Esophagus muscularis mucosa (tissue), 4 donors: ENCODE data around the gene TTLL12. TPM values are rescaled to one million over a fixed set of nuclear protein-coding genes. Genes with fewer than 3 reads are reported as not detected.

Experiments used
- DNase-seq: peaks from one replicate; pipeline ENCODE4 v3.0.0-alpha.2; 2017; ENCODE audit errors: extremely low spot score
- H3K27ac ChIP-seq, 4 donors: fragments of 200-600 bp; sonication (generic); replicated peaks in 1 of 4; 1 replicate in 3 of 4; 2 replicates in 1 of 4; pipeline ENCODE4 v1.5.1; 2016 to 2019; ENCODE audit warnings: mild to moderate bottlenecking in 1 of 4
- H3K27me3 ChIP-seq, 4 donors: fragments of 200-600 bp; sonication (generic); one replicate each; pipeline versions ENCODE4 v1.5.1 to v1.6.0; 2016 to 2019
- H3K36me3 ChIP-seq, 4 donors: fragments of 200-600 bp; sonication (generic); one replicate each; pipeline ENCODE4 v1.5.1; 2016 to 2019
- H3K4me1 ChIP-seq, 4 donors: fragments of 200-600 bp; sonication (generic); one replicate each; pipeline ENCODE4 v1.5.1; 2016 to 2019
- H3K4me3 ChIP-seq, 4 donors: fragments of 200-600 bp; sonication (generic); 1 replicate in 2 of 4; 2 replicates in 2 of 4; pipeline ENCODE4 v1.5.1; 2016 to 2019; ENCODE audit warnings: mild to moderate bottlenecking in 4 of 4, moderate library complexity in 1 of 4
- H3K9me3 ChIP-seq, 4 donors: fragments of 200-600 bp; sonication (generic); 1 replicate in 3 of 4; 2 replicates in 1 of 4; pipeline ENCODE4 v1.5.1; 2016 to 2019
- CTCF ChIP-seq, 3 experiments: fragments of 200-600 bp in 2 of 3; fragments of 450-650 bp in 1 of 3; sonication (generic) in 2 of 3; IDR thresholded peaks; one replicate each; pipeline ENCODE4 v1.5.1; 2017 to 2019; ENCODE audit warnings: antibody characterized with exemption in 3 of 3, mild to moderate bottlenecking in 2 of 3, moderate library complexity in 1 of 3
- EP300 ChIP-seq: sonication (generic); formaldehyde crosslinking; IDR thresholded peaks from one replicate; pipeline ENCODE4 v1.6.1; 2017; ENCODE audit warnings: antibody characterized with exemption
- POLR2A ChIP-seq: fragments of 450-650 bp; IDR thresholded peaks from one replicate; pipeline ENCODE4 v1.6.1; 2017; ENCODE audit warnings: antibody characterized with exemption, moderate library complexity, mild to moderate bottlenecking, low read depth
- POLR2AphosphoS5 ChIP-seq, 2 donors: sonication (generic); formaldehyde crosslinking; IDR thresholded peaks; one replicate each; pipeline ENCODE4 v1.6.1; 2017; ENCODE audit warnings: antibody characterized with exemption in 2 of 2
- WGBS: methylation state at CpG from one replicate; pipeline ENCODE4 v1.1.5; 2018; 5-methylcytosine and 5-hydroxymethylcytosine counted together
- intact Hi-C: fragments of 100-400 bp; cut with DNase I; formaldehyde crosslinking; loops from one replicate; pipeline ENCODE4 v1.15.1; 2023
- total RNA-seq, 4 donors: library from RNA; depleted of rRNA; stranded (reverse); fragments of >200 nt; gene quantifications; one replicate each; pipeline versions ENCODE4 v1.1.0 to v1.2.1, GENCODE V29; 2016

The TTLL12 gene
- total RNA-seq, 4 donors from 2014 or later: 19.9 to 32.8 (median 28.0) TPM

GRCh38 chr22:43202326-43202725 is 15.4 kb upstream of the TTLL12 start:
- Histone ChIP-seq H3K4me3 (no peak overlapping the region), H3K27me3 (peaks cover 0 to 24% (median 0%) of the 10 kb centered on the region in 4 donors), H3K36me3 (peaks cover 0 to 22% (median 15%) of the 10 kb centered on the region in 4 donors), H3K9me3 (no peaks in the 10 kb centered on the region), H3K27ac (no peak overlapping the region), H3K4me1 (no peaks in the 10 kb centered on the region)
- WGBS: 94% methylated on average over 10 of the region's 10 CpGs
- TF ChIP-seq POLR2AphosphoS5 (IDR thresholded peaks at IDR 0.05) (no peak), EP300 (no peak), CTCF (IDR thresholded peaks at IDR 0.05) (no peak), POLR2A (no peak)
- no peak for DNase-seq
- intact Hi-C loops: no loop called here

GRCh38 chr22:43201486-43202219 is 14.7 kb upstream of the TTLL12 start:
- TF ChIP-seq POLR2A: no peak
- TF ChIP-seq EP300: no peak
- no peak for TF ChIP-seq CTCF (IDR thresholded peaks at IDR 0.05)
- TF ChIP-seq POLR2AphosphoS5 (IDR thresholded peaks at IDR 0.05): no peak
- no peaks in the 10 kb centered on the region for H3K4me1 ChIP-seq
- no peak overlapping the region for H3K4me3 ChIP-seq
- 91% methylated on average over 25 of the region's 26 CpGs for WGBS
- no peak overlapping the region for H3K27ac ChIP-seq
- H3K36me3 ChIP-seq: peaks cover 0 to 16% (median 10%) of the 10 kb centered on the region in 4 donors
- H3K27me3 ChIP-seq: peaks cover 0 to 24% (median 0%) of the 10 kb centered on the region in 4 donors
- no peak for DNase-seq
- no peaks in the 10 kb centered on the region for H3K9me3 ChIP-seq
- intact Hi-C loops: no loop called here

GRCh38 chr22:43200555-43200954 is 13.6 kb upstream of the TTLL12 start:
- Histone ChIP-seq H3K4me1 (no peaks in the 10 kb centered on the region), H3K9me3 (no peaks in the 10 kb centered on the region), H3K4me3 (no peak overlapping the region), H3K36me3 (peaks cover 0 to 16% (median 9%) of the 10 kb centered on the region in 4 donors), H3K27ac (no peak overlapping the region), H3K27me3 (peaks cover 0 to 26% (median 0%) of the 10 kb centered on the region in 4 donors)
- intact Hi-C loops: no loop called here
- no peak for DNase-seq
- no peak for TF ChIP-seq POLR2A
- no peak for TF ChIP-seq EP300
- TF ChIP-seq CTCF (IDR thresholded peaks at IDR 0.05): no peak
- TF ChIP-seq POLR2AphosphoS5 (IDR thresholded peaks at IDR 0.05): no peak
- WGBS: 90% methylated on average over 13 of the region's 13 CpGs

- intact Hi-C loops: no loop called here
- no peak overlapping the region for H3K4me3 ChIP-seq
- peaks cover 0 to 15% (median 9%) of the 10 kb centered on the region in 4 donors for H3K36me3 ChIP-seq
- no peaks in the 10 kb centered on the region for H3K9me3 ChIP-seq
- H3K4me1 ChIP-seq: no peaks in the 10 kb centered on the region
- no peak for DNase-seq
- TF ChIP-seq CTCF (IDR thresholded peaks at IDR 0.05) (no peak), POLR2A (no peak), POLR2AphosphoS5 (IDR thresholded peaks at IDR 0.05) (no peak), EP300 (no peak)
- WGBS: 90% methylated on average over 17 of the region's 17 CpGs
- peaks cover 0 to 31% (median 0%) of the 10 kb centered on the region in 4 donors for H3K27me3 ChIP-seq
- H3K27ac ChIP-seq: no peak overlapping the region
Measured at GRCh38 chr22:43200031-43200430, 13.1 kb upstream of the TTLL12 start.
